Smooth muscle cell (in vitro differentiated cells): ENCODE results near the gene STK26. TPM values are rescaled to one million over a fixed set of nuclear protein-coding genes. Genes with fewer than 3 reads are reported as not detected.
A peak's percentile ranks its signal among the peaks of the same experiment; 100 is the strongest.

Experiments
- DNase-seq: peaks from one replicate; lab custom pipeline; 2025; ENCODE audit not compliant: unreplicated experiment; lab: John Stamatoyannopoulos, UW
- H2AFZ ChIP-seq: fragments of 200-600 bp; sonication (generic); 2 replicates; pipeline ENCODE4 v1.6.0; 2016; ENCODE audit warnings: antibody characterized with exemption, low read depth, mild to moderate bottlenecking
- H3F3A ChIP-seq: fragments of 200-600 bp; sonication (generic); 2 replicates; pipeline ENCODE4 v1.6.0; 2017; ENCODE audit warnings: antibody characterized with exemption, low read depth
- H3K27ac ChIP-seq: fragments of 200-600 bp; sonication (generic); 2 replicates; pipeline ENCODE4 v1.5.1; 2016; ENCODE audit warnings: low read depth, mild to moderate bottlenecking
- H3K27me3 ChIP-seq: fragments of 200-600 bp; sonication (generic); 2 replicates; pipeline ENCODE4 v1.6.1; 2016; ENCODE audit warnings: low read depth, mild to moderate bottlenecking
- H3K36me3 ChIP-seq: fragments of 200-600 bp; sonication (generic); 2 replicates; pipeline ENCODE4 v1.5.1; 2016; ENCODE audit warnings: low read depth
- H3K4me1 ChIP-seq: fragments of 200-600 bp; sonication (generic); 2 replicates; pipeline ENCODE4 v1.5.1; 2016; ENCODE audit warnings: low read depth
- H3K4me2 ChIP-seq: fragments of 200-600 bp; sonication (generic); 2 replicates; pipeline ENCODE4 v1.6.0; 2016; ENCODE audit warnings: mild to moderate bottlenecking
- H3K4me3 ChIP-seq: fragments of 200-600 bp; sonication (generic); 2 replicates; pipeline ENCODE4 v1.5.1; 2016; ENCODE audit warnings: mild to moderate bottlenecking
- H3K79me2 ChIP-seq: fragments of 200-600 bp; sonication (generic); 2 replicates; pipeline ENCODE4 v1.6.0; 2016; ENCODE audit warnings: low read depth, mild to moderate bottlenecking
- H3K9ac ChIP-seq: fragments of 200-600 bp; sonication (generic); 2 replicates; pipeline ENCODE4 v1.6.0; 2016; ENCODE audit warnings: low read depth
- H3K9me3 ChIP-seq: fragments of 200-600 bp; sonication (generic); replicated peaks from 2 replicates; pipeline ENCODE4 v1.5.1; 2016; ENCODE audit warnings: low read depth
- H4K20me1 ChIP-seq: fragments of 200-600 bp; sonication (generic); 2 replicates; pipeline ENCODE4 v1.6.0; 2016; ENCODE audit warnings: low read depth
- whole genome bisulfite sequencing: methylation state at CpG from one replicate; pipeline ENCODE4 v1.1.7; 2016; ENCODE audit warnings: low lambda C conversion rate; 5-methylcytosine and 5-hydroxymethylcytosine counted together
- polyA plus RNA-seq: library from polyadenylated mRNA; unstranded; fragments of >200 nt; fragmentation: Nextera tagmentation; extraction: Ambion mirVana; gene quantifications from 2 replicates; pipeline ENCODE4 v1.2.1, GENCODE V29; 2016
- total RNA-seq: library from RNA; depleted of rRNA; stranded (reverse); fragments of >200 nt; gene quantifications from 2 replicates; pipeline ENCODE4 v1.2.3, GENCODE V29; 2014
- TF ChIP-seq, protein P1 (sequence below): fragments of 200-600 bp; sonication (generic); IDR thresholded peaks from 2 replicates; pipeline ENCODE4 v1.5.1; 2017; ENCODE audit warnings: borderline replicate concordance, mild to moderate bottlenecking, antibody characterized with exemption; ENCODE audit not compliant: insufficient read depth, poor library complexity, severe bottlenecking

Gene STK26
- total and polyA plus RNA-seq, 2 experiments from 2014 or later, result 13.2 to 50.9 TPM

DNA sequence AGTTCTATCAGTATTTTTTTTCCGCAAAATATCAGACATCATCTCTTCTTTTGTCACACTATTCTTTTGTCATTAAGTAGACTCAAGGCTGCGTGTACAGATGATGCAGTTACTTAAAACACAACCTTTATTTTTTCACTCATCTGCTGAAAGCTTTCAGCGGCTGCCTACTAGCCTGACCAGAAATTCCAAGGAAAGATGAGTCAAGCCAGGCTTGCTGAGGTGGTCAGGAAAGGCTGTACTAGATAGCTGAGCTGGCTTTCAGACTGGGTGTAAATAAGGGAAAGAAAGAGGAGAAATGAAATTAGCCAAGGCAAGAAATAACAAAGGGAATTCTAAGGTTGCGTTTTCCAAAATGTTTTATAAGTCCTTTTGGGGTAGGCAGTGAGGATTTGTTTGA, 17.9 kb downstream of the STK26 start:
- Histone ChIP-seq H4K20me1 (no peaks in the 10 kb centered on the region), H3K4me2 (peak overlapping the region; percentile 13), H3K9ac (no peak overlapping the region), H3K4me3 (no peak overlapping the region), H3K79me2 (peaks cover 32% of the 10 kb centered on the region), H3K27me3 (no peaks in the 10 kb centered on the region), H3K27ac (peak overlapping the region; percentile 77), H3K9me3 (no peaks in the 10 kb centered on the region), H3K4me1 (peaks cover 10% of the 10 kb centered on the region), H3K36me3 (no peaks in the 10 kb centered on the region), H2AFZ (no peak overlapping the region), H3F3A (no peaks in the 10 kb centered on the region)
- WGBS, result 43% methylated on average over 4 of the region's 4 CpGs
- DNase-seq, result no peak
- TF ChIP-seq, protein P1, sequence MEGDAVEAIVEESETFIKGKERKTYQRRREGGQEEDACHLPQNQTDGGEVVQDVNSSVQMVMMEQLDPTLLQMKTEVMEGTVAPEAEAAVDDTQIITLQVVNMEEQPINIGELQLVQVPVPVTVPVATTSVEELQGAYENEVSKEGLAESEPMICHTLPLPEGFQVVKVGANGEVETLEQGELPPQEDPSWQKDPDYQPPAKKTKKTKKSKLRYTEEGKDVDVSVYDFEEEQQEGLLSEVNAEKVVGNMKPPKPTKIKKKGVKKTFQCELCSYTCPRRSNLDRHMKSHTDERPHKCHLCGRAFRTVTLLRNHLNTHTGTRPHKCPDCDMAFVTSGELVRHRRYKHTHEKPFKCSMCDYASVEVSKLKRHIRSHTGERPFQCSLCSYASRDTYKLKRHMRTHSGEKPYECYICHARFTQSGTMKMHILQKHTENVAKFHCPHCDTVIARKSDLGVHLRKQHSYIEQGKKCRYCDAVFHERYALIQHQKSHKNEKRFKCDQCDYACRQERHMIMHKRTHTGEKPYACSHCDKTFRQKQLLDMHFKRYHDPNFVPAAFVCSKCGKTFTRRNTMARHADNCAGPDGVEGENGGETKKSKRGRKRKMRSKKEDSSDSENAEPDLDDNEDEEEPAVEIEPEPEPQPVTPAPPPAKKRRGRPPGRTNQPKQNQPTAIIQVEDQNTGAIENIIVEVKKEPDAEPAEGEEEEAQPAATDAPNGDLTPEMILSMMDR, result no peak

DNA sequence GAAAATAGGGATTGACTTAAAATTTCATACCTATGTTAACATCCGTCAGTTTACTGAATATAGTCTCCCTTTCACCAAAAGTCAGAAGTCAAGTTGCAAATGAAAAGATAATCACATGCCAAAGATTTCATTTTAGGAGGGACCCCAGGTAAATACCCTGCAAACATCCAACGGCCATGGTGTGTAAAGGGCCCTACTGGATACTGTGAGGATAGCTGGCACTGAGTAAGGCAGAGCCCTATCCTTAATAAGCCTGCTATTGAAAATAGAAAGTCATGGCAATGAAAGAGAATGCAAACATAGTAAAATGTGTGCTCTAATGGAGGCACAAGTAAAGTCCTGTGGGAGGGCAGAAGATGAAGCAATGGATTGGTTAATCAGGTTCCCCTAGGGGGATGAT, 20.9 kb downstream of the STK26 start:
- H3K79me2 ChIP-seq, result peaks cover 25% of the 10 kb centered on the region
- no peaks in the 10 kb centered on the region for H4K20me1 ChIP-seq
- peaks cover 15% of the 10 kb centered on the region for H3K4me1 ChIP-seq
- H3K4me2 ChIP-seq, result no peak overlapping the region
- H3K4me3 ChIP-seq, result no peak overlapping the region
- WGBS, result 80% methylated on average over 2 of the region's 2 CpGs
- H3K27me3 ChIP-seq, result no peaks in the 10 kb centered on the region
- no peak overlapping the region for H2AFZ ChIP-seq
- TF ChIP-seq, protein P1, result no peak
- H3K27ac ChIP-seq, result no peak overlapping the region
- DNase-seq, result no peak
- no peaks in the 10 kb centered on the region for H3K9me3 ChIP-seq
- H3K36me3 ChIP-seq, result no peaks in the 10 kb centered on the region
- no peak overlapping the region for H3K9ac ChIP-seq
- H3F3A ChIP-seq, result no peaks in the 10 kb centered on the region

DNA sequence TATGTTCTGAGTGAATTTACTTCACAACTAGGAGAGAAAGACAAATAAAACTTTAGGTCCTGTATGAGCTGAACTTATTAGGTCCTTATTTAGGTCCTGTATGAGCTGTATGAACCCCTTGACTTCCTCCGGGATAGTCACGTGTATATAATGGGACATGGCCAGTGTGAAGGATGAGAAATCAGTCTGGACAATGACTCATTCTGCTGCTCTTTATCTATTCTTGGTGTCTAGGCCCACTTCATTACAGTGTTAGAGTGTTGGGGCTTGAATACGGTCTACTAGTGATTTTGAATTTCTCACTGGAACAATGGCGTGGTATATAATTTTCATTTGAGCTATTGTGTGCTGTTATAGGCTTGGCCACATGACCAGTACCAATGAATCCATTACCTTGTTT, 21.9 kb downstream of the STK26 start:
- Histone ChIP-seq H3K9ac (peak overlapping the region; percentile 45), H3K79me2 (peaks cover 22% of the 10 kb centered on the region), H3K36me3 (no peaks in the 10 kb centered on the region), H3K27ac (peak overlapping the region; percentile 81), H3K4me3 (no peak overlapping the region), H3K4me2 (peak overlapping the region; percentile 53), H3F3A (no peaks in the 10 kb centered on the region), H4K20me1 (no peaks in the 10 kb centered on the region), H3K4me1 (peaks cover 15% of the 10 kb centered on the region), H3K9me3 (no peaks in the 10 kb centered on the region), H3K27me3 (no peaks in the 10 kb centered on the region), H2AFZ (no peak overlapping the region)
- DNase-seq, result no peak
- WGBS, result 41% methylated on average over 4 of the region's 4 CpGs
- TF ChIP-seq, protein P1, result no peak

DNA sequence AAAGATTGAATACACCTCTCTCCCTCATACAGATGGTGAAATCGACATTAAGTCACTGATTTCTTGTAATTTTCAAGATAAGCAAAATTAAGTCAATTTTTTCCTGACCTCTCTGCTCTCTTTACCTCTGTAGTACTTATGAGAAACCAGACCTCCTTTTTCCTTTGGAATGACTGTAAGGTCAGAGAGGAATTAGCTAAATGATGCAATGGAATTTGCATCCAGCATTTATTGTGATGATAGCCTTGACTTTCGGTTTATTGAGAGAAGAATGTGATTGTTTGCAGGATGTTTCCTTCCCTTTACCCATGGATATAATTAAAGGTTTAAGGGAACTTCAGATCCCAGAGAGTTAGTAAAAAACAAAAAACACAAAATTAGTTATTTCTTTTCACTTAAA, 22.4 kb downstream of the STK26 start:
- Histone ChIP-seq H3K36me3 (no peaks in the 10 kb centered on the region), H3K4me1 (peaks cover 15% of the 10 kb centered on the region), H3K27me3 (no peaks in the 10 kb centered on the region), H3K9ac (peak overlapping the region; percentile 45), H3K4me3 (no peak overlapping the region), H3K27ac (peak overlapping the region; percentile 81), H3K4me2 (peak overlapping the region; percentile 53), H3F3A (no peaks in the 10 kb centered on the region), H4K20me1 (no peaks in the 10 kb centered on the region), H2AFZ (no peak overlapping the region), H3K79me2 (peaks cover 22% of the 10 kb centered on the region), H3K9me3 (no peaks in the 10 kb centered on the region)
- TF ChIP-seq, protein P1, result no peak
- WGBS, result 34% methylated on average over 2 of the region's 2 CpGs
- DNase-seq, result no peak
